Adrenal gland (tissue), 12 donors: ENCODE measurements around the gene CMIP. TPM values are rescaled to one million over a fixed set of nuclear protein-coding genes. Genes with fewer than 3 reads are reported as not detected.
A peak's percentile ranks its signal among the peaks of the same experiment; 100 is the strongest.

ENCODE experiments used
- DNase-seq, 7 donors: peaks; one replicate each; pipeline ENCODE4 v3.0.0-alpha.2; 2019 to 2020
- H3K27ac ChIP-seq, 5 donors: fragments of 200-600 bp; sonication (generic) in 4 of 5; 1 replicate in 3 of 5; 2 replicates in 2 of 5; pipeline versions ENCODE4 v1.5.1 to v1.8.0; 2016 to 2020; ENCODE audit warnings: mild to moderate bottlenecking in 1 of 5
- H3K27me3 ChIP-seq: fragments of 200-600 bp; 2 replicates; pipeline ENCODE4 v1.8.0; 2021
- H3K36me3 ChIP-seq, 2 donors: fragments of 200-600 bp; replicated peaks in 1 of 2; 1 replicate in 1 of 2; 2 replicates in 1 of 2; pipeline versions ENCODE4 v1.5.1 to v1.8.0; 2018 to 2022
- H3K4me1 ChIP-seq, 2 donors: fragments of 200-600 bp; replicated peaks in 1 of 2; 1 replicate in 1 of 2; 2 replicates in 1 of 2; pipeline versions ENCODE4 v1.5.1 to v1.8.0; 2018 to 2021
- H3K4me3 ChIP-seq, 4 donors: fragments of 200-600 bp; sonication (generic) in 3 of 4; one replicate each; pipeline ENCODE4 v1.5.1; 2016 to 2018
- H3K9me3 ChIP-seq, 3 donors: fragments of 200-600 bp; sonication (generic) in 1 of 3; replicated peaks in 1 of 3; 1 replicate in 2 of 3; 2 replicates in 1 of 3; pipeline versions ENCODE4 v1.5.1 to v1.8.0; 2016 to 2021
- POLR2A ChIP-seq, 2 donors: fragments of 450-650 bp; IDR thresholded peaks; one replicate each; pipeline ENCODE4 v1.6.1; 2017; ENCODE audit warnings: antibody characterized with exemption in 2 of 2, mild to moderate bottlenecking in 2 of 2, moderate library complexity in 1 of 2
- WGBS, 4 donors: extraction: QIAGEN DNeasy Blood & Tissue Kit in 2 of 4; methylation state at CpG; one replicate each; pipeline versions ENCODE4 v1.1.5 to v1.1.7; 2013 to 2017; 5-methylcytosine and 5-hydroxymethylcytosine counted together
- intact Hi-C, 2 donors: fragments of 100-400 bp; cut with DNase I; formaldehyde crosslinking; loops; one replicate each; pipeline versions ENCODE4 v1.14.1 to v1.15.0; 2022 to 2023
- polyA plus RNA-seq, 3 donors: library from polyadenylated mRNA; stranded (reverse); fragments of 200-250 nt in 2 of 3; fragments of 350-450 nt in 1 of 3; fragmentation: Illumina TruSeq in 1 of 3; extraction: RNeasy Lipid Tissue Mini Kit (QIAGEN cat#74804) in 1 of 3; gene quantifications; one replicate each; pipeline ENCODE4 v1.2.3, GENCODE V29; 2013 to 2014
- total RNA-seq, 9 donors: library from RNA; depleted of rRNA in 4 of 9; stranded (reverse); fragments of >200 nt in 4 of 9; fragments of 120-200 nt in 1 of 9; fragmentation: NEBNext Ultra II Directional in 1 of 9; extraction: Animal tissue kit (Norgen Biotek cat#: 25700) in 1 of 9; gene quantifications; one replicate each; pipeline versions ENCODE4 v1.1.0 to v1.2.4, GENCODE V29; 2013 to 2023
- TF ChIP-seq, protein P1 (sequence below), 6 experiments: fragments of 450-650 bp in 4 of 6; fragments of 200-600 bp in 2 of 6; sonication (generic) in 1 of 6; IDR thresholded peaks; 1 replicate in 5 of 6; 2 replicates in 1 of 6; pipeline versions ENCODE4 v1.5.1 to v1.8.0; 2016 to 2021; ENCODE audit warnings: antibody characterized with exemption in 6 of 6, mild to moderate bottlenecking in 2 of 6, moderate library complexity in 1 of 6
- donor health status: healthy with polysubstance abuse.
- donor health status: Bipolar disorder and iron deficiency.
- donor health status: DM: yes; HTN: yes; CAD: no.
- donor health status: DM: no; HTN: no; CAD: no.
- donor health status: DM: no; HTN: no; CAD: no.
- donor health status: DM: yes; HTN: yes; CAD: no.

The CMIP gene
- total and polyA plus RNA-seq, 12 donors: 8.1 to 87.9 (median 42.5) TPM

DNA sequence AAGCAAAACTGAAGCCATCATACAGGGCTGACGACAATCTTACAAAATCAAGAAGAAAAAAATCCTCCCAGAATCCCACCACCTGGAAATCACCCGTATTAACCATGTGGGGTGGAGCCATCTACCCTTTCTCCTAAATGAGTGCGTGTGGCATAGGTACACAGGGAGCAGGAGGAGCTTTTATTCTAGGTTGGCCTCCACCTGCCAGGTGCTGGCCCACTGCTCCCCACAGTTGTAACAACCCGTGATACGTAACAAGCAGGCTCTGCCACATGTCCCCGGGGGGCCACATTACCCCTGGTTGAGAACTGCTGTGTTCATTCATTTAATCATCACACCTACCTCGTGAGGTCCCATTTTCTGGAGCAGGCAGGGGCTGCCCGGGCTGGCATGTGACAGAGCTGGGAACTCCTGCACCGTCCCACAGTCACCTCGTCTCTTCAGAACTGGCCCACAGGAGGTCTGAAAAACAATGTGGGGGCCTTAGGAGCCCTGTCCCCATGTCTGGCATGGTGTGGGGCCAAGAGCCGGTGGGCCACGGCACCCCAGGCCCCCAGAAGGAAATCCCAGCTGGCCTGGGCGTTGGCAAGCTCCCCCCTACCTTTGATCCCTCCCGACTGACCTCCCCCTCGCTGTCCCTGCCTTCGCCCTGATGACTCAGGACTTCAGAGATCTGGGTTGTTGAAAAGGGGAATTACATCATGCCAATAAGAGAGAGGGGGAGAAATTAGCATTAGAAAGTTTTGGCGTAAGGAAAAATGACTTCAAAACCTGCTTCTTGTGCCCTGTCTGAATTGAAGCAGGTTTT is 12.9 kb downstream of the CMIP start:
- TF ChIP-seq, protein P1, sequence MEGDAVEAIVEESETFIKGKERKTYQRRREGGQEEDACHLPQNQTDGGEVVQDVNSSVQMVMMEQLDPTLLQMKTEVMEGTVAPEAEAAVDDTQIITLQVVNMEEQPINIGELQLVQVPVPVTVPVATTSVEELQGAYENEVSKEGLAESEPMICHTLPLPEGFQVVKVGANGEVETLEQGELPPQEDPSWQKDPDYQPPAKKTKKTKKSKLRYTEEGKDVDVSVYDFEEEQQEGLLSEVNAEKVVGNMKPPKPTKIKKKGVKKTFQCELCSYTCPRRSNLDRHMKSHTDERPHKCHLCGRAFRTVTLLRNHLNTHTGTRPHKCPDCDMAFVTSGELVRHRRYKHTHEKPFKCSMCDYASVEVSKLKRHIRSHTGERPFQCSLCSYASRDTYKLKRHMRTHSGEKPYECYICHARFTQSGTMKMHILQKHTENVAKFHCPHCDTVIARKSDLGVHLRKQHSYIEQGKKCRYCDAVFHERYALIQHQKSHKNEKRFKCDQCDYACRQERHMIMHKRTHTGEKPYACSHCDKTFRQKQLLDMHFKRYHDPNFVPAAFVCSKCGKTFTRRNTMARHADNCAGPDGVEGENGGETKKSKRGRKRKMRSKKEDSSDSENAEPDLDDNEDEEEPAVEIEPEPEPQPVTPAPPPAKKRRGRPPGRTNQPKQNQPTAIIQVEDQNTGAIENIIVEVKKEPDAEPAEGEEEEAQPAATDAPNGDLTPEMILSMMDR (IDR thresholded peaks at IDR 0.05): no peak
- TF ChIP-seq POLR2A (IDR thresholded peaks at IDR 0.05): peak in 1 of 2 donors; percentile 14
- no peaks in the 10 kb centered on the region for H3K36me3 ChIP-seq
- no peaks in the 10 kb centered on the region for H3K27me3 ChIP-seq
- peak; percentile 66 to 85 (median 78) for DNase-seq
- H3K27ac ChIP-seq: peak overlapping the region in 4 of 5 donors; percentile 3 to 85 (median 74)
- intact Hi-C loops: no loop called here
- no peak overlapping the region for H3K4me3 ChIP-seq
- WGBS, 4 donors: 40 to 52% (median 44%) methylated on average over 6 to 17 of the region's 17 CpGs
- no peaks in the 10 kb centered on the region for H3K9me3 ChIP-seq
- H3K4me1 ChIP-seq: peaks cover 48 to 75% of the 10 kb centered on the region in 2 donors

DNA sequence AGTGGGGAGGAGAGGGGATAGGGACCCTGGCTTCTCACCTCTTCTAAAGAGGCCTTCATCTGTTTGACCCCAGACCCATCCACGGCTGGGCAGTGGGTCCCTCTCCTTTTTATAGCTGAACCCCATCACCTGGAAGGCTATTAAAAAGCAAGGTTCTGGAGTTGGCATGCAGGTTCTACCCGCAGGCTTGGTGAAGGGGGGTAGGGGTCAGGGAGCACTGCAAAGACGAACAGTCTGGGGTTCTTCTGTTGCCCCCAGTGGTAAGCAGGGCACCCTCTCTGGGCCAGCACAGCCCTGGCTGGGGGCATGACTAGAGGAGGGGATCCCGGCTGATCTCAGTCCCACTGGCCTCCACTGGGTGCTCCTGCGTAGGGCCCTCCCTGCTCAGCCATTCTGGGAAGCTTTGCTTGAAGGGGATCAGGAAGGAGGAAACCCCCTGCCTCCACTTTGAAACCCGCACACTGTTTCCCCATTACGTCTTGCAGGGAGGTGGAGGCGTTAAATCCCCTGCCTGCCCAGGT is 13.6 kb downstream of the CMIP start:
- no peak for TF ChIP-seq POLR2A (IDR thresholded peaks at IDR 0.05)
- TF ChIP-seq, protein P1 (IDR thresholded peaks at IDR 0.05): no peak
- 77 to 86% (median 78%) methylated on average over 6 to 8 of the region's 8 CpGs for WGBS, 4 donors
- intact Hi-C loops: no loop called here

DNA sequence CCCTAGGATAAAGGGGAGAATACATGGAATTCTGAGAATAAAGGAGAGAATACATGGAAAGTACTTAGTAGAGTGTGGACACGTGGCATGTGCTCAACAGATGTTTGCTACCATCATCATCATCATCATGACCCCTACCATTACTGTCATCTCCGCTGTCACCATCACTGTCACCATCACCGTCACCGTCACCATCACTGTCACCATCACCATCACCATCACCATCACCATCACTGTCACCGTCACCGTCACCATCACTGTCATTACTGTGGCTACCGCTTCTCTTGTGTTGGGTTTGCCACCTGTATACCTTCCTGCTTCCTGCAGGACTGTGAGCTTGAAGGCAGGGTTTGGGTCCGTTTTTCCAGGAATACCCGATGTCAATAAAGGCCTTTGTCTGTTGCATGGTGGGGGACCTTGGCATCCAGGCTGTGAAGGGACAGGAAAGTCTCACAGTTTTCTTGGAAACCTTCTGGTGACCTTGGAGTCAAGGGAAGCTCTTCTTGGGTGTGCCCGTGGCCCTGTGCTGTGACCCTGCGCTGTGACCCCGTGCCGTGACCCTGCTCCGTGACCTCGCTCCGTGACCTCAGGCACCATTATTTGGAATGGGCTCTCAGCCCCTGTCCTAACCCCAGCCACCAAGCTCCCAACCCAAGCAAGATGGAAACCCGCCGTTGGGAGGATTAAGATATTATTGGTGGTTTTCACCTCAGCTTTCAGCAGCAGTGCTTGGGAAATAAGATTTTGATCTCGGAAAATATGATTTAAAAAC is 14.4 kb downstream of the CMIP start:
- no peaks in the 10 kb centered on the region for H3K9me3 ChIP-seq
- no peaks in the 10 kb centered on the region for H3K36me3 ChIP-seq
- peaks cover 40 to 68% of the 10 kb centered on the region in 2 donors for H3K4me1 ChIP-seq
- TF ChIP-seq POLR2A (IDR thresholded peaks at IDR 0.05): no peak
- TF ChIP-seq, protein P1 (IDR thresholded peaks at IDR 0.05): no peak
- H3K27ac ChIP-seq: peak overlapping the region in 1 of 5 donors; percentile 70
- intact Hi-C loops: no loop called here
- 84 to 91% (median 88%) methylated on average over 19 of the region's 19 CpGs for WGBS, 4 donors
- H3K4me3 ChIP-seq: no peak overlapping the region
- H3K27me3 ChIP-seq: no peaks in the 10 kb centered on the region
- DNase-seq: no peak

More for the DNA sequence above, 13.6 kb downstream of the CMIP start:
- no peaks in the 10 kb centered on the region for H3K27me3 ChIP-seq
- no peaks in the 10 kb centered on the region for H3K36me3 ChIP-seq
- peaks cover 47 to 75% of the 10 kb centered on the region in 2 donors for H3K4me1 ChIP-seq
- peak overlapping the region in 3 of 5 donors; percentile 70 to 85 (median 79) for H3K27ac ChIP-seq
- no peak overlapping the region for H3K4me3 ChIP-seq
- no peak for DNase-seq
- no peaks in the 10 kb centered on the region for H3K9me3 ChIP-seq

DNA sequence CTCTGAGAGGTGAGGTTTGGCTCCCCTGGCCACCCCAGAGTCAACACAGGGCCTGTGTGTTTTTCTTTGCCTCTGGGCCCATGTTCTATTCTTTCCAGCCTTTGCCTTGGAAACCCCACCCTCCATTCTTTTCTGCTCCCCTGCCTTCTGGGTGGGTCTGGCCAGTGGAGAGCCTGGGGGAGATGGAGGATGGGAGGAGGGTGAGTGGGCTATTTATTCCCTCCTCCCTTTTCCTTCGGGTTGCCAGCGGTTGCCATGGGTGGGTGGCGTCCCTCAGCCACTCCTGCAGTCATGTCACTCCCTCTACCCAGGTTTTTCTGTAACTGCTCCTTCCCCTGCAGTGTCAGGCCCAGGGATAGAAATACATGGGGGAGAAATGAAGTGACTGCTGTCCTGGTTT is 15.5 kb downstream of the CMIP start:
- H3K27me3 ChIP-seq: no peaks in the 10 kb centered on the region
- no peaks in the 10 kb centered on the region for H3K9me3 ChIP-seq
- no peaks in the 10 kb centered on the region for H3K36me3 ChIP-seq
- peaks cover 40 to 72% of the 10 kb centered on the region in 2 donors for H3K4me1 ChIP-seq
- TF ChIP-seq, protein P1 (IDR thresholded peaks at IDR 0.05): no peak
- TF ChIP-seq POLR2A (IDR thresholded peaks at IDR 0.05): no peak
- no peak overlapping the region for H3K27ac ChIP-seq
- intact Hi-C loops: no loop called here
- WGBS, 4 donors: 71 to 88% (median 84%) methylated on average over 3 of the region's 3 CpGs
- DNase-seq: no peak
- H3K4me3 ChIP-seq: no peak overlapping the region
